HG02588 (cell line): ENCODE results near the gene FTSJ3.
A peak's percentile ranks its signal among the peaks of the same experiment; 100 is the strongest.

Experiments used
- ATAC-seq: cut with Tn5 transposase; IDR thresholded peaks from one replicate; pipeline ENCODE4 v1.9.1; 2021; ENCODE audit warnings: mild to moderate bottlenecking, moderate library complexity; ENCODE audit not compliant: unreplicated experiment

The FTSJ3 gene

GRCh38 chr17:63790057-63790456 is 37.4 kb downstream of the FTSJ3 start:
- ATAC-seq, result no peak

- ATAC-seq, result no peak
Observed at GRCh38 chr17:63786971-63787711, 40.3 kb downstream of the FTSJ3 start.

- ATAC-seq, result no peak
Observed at GRCh38 chr17:63786117-63786516, 41.3 kb downstream of the FTSJ3 start.

GRCh38 chr17:63785556-63785955 is 41.9 kb downstream of the FTSJ3 start:
- no peak for ATAC-seq

- ATAC-seq, result no peak
Observed at GRCh38 chr17:63783522-63783921, 43.9 kb downstream of the FTSJ3 start.

- ATAC-seq, result no peak
Observed at GRCh38 chr17:63780928-63781327, 46.5 kb downstream of the FTSJ3 start.

GRCh38 chr17:63780507-63780906 is 47.0 kb downstream of the FTSJ3 start:
- ATAC-seq, result no peak

GRCh38 chr17:63775420-63775819 is 52.0 kb downstream of the FTSJ3 start:
- ATAC-seq, result no peak

GRCh38 chr17:63774969-63775265 is 52.5 kb downstream of the FTSJ3 start:
- no peak for ATAC-seq

GRCh38 chr17:63774141-63774968 is 53.1 kb downstream of the FTSJ3 start, which contains the start of gene DDX42:
DDX42 (plus strand) TSS chr17:63774170; CDS start chr17:63787050, 12,880 bp downstream.
- no peak for ATAC-seq

GRCh38 chr17:63773272-63774140 is 54.0 kb downstream of the FTSJ3 start, which contains the start of gene CCDC47:
CCDC47 (minus strand) TSS chr17:63773597; CDS start chr17:63766175, 7,422 bp downstream.
- ATAC-seq, result peak; percentile 79

GRCh38 chr17:63772801-63773271 is 54.6 kb downstream of the FTSJ3 start:
- no peak for ATAC-seq
